ENCODE measurements around the gene POLDIP3.

POLDIP3 gene

GRCh38 chr22:42626431-42626830 lies 11.7 kb upstream of the POLDIP3 start:
- WGBS, 2 experiments (ENCODE audit: insufficient coverage in 2 of 2), result 90 to 93% methylated on average over 4 to 7 of the region's 7 CpGs
- Histone ChIP-seq H3K36me3 (ENCODE audit: control insufficient read depth, insufficient read depth, low read length) (peaks cover 80% of the 10 kb centered on the region), H3K4me1 (ENCODE audit: control insufficient read depth, insufficient read depth, low read length, poor library complexity, severe bottlenecking) (peaks cover under 1% of the 10 kb centered on the region), H3K9me3 (ENCODE audit: control insufficient read depth, low read length) (no peaks in the 10 kb centered on the region), H3K4me3 (ENCODE audit: extremely low read depth, insufficient read depth, low read length, poor library complexity, severe bottlenecking) (no peak overlapping the region), H3K27ac (ENCODE audit: low read depth, low read length, severe bottlenecking) (no peak overlapping the region)

- Histone ChIP-seq H3K9me3 (ENCODE audit: control insufficient read depth, low read length) (no peaks in the 10 kb centered on the region), H3K36me3 (ENCODE audit: control insufficient read depth, insufficient read depth, low read length) (peaks cover 77% of the 10 kb centered on the region), H3K27ac (ENCODE audit: low read depth, low read length, severe bottlenecking) (no peak overlapping the region), H3K4me1 (ENCODE audit: control insufficient read depth, insufficient read depth, low read length, poor library complexity, severe bottlenecking) (peaks cover 5% of the 10 kb centered on the region), H3K4me3 (ENCODE audit: extremely low read depth, insufficient read depth, low read length, poor library complexity, severe bottlenecking) (no peak overlapping the region)
- WGBS, 2 experiments (ENCODE audit: insufficient coverage in 2 of 2), result 95 to 96% methylated on average over 9 to 13 of the region's 15 CpGs
These were observed 10.7 kb upstream of the POLDIP3 start for GRCh38 chr22:42625416-42625815.

- WGBS, 2 experiments (ENCODE audit: insufficient coverage in 2 of 2), result 90 to 92% methylated on average over 5 to 8 of the region's 12 CpGs
- Histone ChIP-seq H3K4me3 (ENCODE audit: extremely low read depth, insufficient read depth, low read length, poor library complexity, severe bottlenecking) (no peak overlapping the region), H3K27ac (ENCODE audit: low read depth, low read length, severe bottlenecking) (no peak overlapping the region), H3K9me3 (ENCODE audit: control insufficient read depth, low read length) (no peaks in the 10 kb centered on the region), H3K36me3 (ENCODE audit: control insufficient read depth, insufficient read depth, low read length) (peaks cover 77% of the 10 kb centered on the region), H3K4me1 (ENCODE audit: control insufficient read depth, insufficient read depth, low read length, poor library complexity, severe bottlenecking) (peaks cover 5% of the 10 kb centered on the region)
These were observed 9.9 kb upstream of the POLDIP3 start for GRCh38 chr22:42624551-42625106.

GRCh38 chr22:42623756-42624441 lies 9.2 kb upstream of the POLDIP3 start:
- no peaks in the 10 kb centered on the region for H3K9me3 ChIP-seq (ENCODE audit: control insufficient read depth, low read length)
- H3K36me3 ChIP-seq (ENCODE audit: control insufficient read depth, insufficient read depth, low read length), result peaks cover 78% of the 10 kb centered on the region
- no peak overlapping the region for H3K4me3 ChIP-seq (ENCODE audit: extremely low read depth, insufficient read depth, low read length, poor library complexity, severe bottlenecking)
- H3K4me1 ChIP-seq (ENCODE audit: control insufficient read depth, insufficient read depth, low read length, poor library complexity, severe bottlenecking), result peaks cover 5% of the 10 kb centered on the region
- 93 to 94% methylated on average over 27 to 29 of the region's 29 CpGs for WGBS, 2 experiments (ENCODE audit: insufficient coverage in 2 of 2)
- H3K27ac ChIP-seq (ENCODE audit: low read depth, low read length, severe bottlenecking), result no peak overlapping the region

GRCh38 chr22:42623301-42623751 lies 8.6 kb upstream of the POLDIP3 start:
- no peak overlapping the region for H3K4me3 ChIP-seq (ENCODE audit: extremely low read depth, insufficient read depth, low read length, poor library complexity, severe bottlenecking)
- H3K36me3 ChIP-seq (ENCODE audit: control insufficient read depth, insufficient read depth, low read length), result peaks cover 80% of the 10 kb centered on the region
- H3K4me1 ChIP-seq (ENCODE audit: control insufficient read depth, insufficient read depth, low read length, poor library complexity, severe bottlenecking), result peaks cover 5% of the 10 kb centered on the region
- WGBS, 2 experiments (ENCODE audit: insufficient coverage in 2 of 2), result 93% methylated on average over 18 of the region's 18 CpGs
- H3K27ac ChIP-seq (ENCODE audit: low read depth, low read length, severe bottlenecking), result no peak overlapping the region
- no peaks in the 10 kb centered on the region for H3K9me3 ChIP-seq (ENCODE audit: control insufficient read depth, low read length)

DNA sequence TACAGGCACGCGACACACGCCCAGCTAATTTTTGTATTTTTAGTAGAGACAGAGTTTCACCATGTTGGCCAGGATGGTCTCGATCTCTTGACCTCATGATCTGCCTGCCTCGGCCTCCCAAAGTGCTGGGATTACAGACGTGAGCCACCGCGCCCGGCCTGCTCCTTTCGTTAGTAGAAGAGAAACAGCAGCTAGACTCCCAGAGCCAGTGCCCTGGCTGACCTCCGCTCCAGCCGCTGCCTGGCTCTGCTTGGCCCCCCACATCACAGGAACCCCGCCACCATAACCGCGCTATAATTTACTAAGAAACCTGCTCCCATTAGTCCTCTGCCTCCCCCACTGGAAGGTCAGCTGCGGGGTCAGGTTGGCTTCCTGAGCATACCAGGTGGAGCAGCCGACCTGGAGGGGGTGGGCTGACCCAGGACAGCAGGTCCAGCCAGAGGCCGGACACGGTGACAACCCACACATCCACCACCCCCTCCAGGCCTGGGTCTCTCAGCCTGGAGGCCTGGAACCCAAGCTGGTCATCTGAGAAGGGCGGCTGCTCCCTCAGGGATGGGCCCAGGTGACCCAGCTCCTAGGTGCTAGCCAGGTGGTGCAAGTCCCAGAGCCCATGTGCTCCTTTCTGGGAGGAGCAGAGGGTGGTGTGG lies 7.5 kb upstream of the POLDIP3 start:
- Histone ChIP-seq H3K4me3 (ENCODE audit: extremely low read depth, insufficient read depth, low read length, poor library complexity, severe bottlenecking) (no peak overlapping the region), H3K9me3 (ENCODE audit: control insufficient read depth, low read length) (no peaks in the 10 kb centered on the region), H3K27ac (ENCODE audit: low read depth, low read length, severe bottlenecking) (no peak overlapping the region), H3K36me3 (ENCODE audit: control insufficient read depth, insufficient read depth, low read length) (peaks cover 69% of the 10 kb centered on the region), H3K4me1 (ENCODE audit: control insufficient read depth, insufficient read depth, low read length, poor library complexity, severe bottlenecking) (peaks cover 8% of the 10 kb centered on the region)
- 91 to 97% methylated on average over 14 to 15 of the region's 20 CpGs for WGBS, 2 experiments (ENCODE audit: insufficient coverage in 2 of 2)

GRCh38 chr22:42621505-42622002 lies 6.9 kb upstream of the POLDIP3 start:
- WGBS, 2 experiments (ENCODE audit: insufficient coverage in 2 of 2), result 54 to 60% methylated on average over 9 to 11 of the region's 11 CpGs
- H3K27ac ChIP-seq (ENCODE audit: low read depth, low read length, severe bottlenecking), result no peak overlapping the region

DNA sequence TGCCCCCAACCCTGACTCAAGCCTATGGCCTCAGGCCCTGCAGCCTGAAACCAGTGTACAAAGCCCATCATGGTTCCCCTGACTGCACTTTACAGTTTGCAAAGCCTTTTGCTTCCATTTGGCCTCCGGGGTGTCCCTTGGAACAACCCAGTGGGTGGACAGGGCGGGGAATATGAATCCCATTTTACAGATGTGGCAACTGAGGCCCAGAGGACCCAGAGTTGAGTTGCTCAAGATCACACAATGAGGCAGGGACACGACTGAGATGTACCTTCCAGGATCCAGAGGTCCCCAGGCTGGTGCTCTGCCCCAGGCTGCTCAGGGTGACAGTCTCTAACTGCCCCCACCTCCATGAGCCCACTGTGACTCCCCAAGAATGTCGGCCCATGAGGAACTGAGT lies 5.4 kb upstream of the POLDIP3 start:
- Histone ChIP-seq H3K4me1 (ENCODE audit: control insufficient read depth, insufficient read depth, low read length, poor library complexity, severe bottlenecking) (peaks cover 8% of the 10 kb centered on the region), H3K36me3 (ENCODE audit: control insufficient read depth, insufficient read depth, low read length) (peaks cover 48% of the 10 kb centered on the region), H3K27ac (ENCODE audit: low read depth, low read length, severe bottlenecking) (no peak overlapping the region), H3K4me3 (ENCODE audit: extremely low read depth, insufficient read depth, low read length, poor library complexity, severe bottlenecking) (no peak overlapping the region), H3K9me3 (ENCODE audit: control insufficient read depth, low read length) (no peaks in the 10 kb centered on the region)
- 91 to 96% methylated on average over 3 to 4 of the region's 4 CpGs for WGBS, 2 experiments (ENCODE audit: insufficient coverage in 2 of 2)

More at GRCh38 chr22:42621505-42622002, 6.9 kb upstream of the POLDIP3 start:
- H3K4me1 ChIP-seq (ENCODE audit: control insufficient read depth, insufficient read depth, low read length, poor library complexity, severe bottlenecking), result peaks cover 8% of the 10 kb centered on the region
- no peaks in the 10 kb centered on the region for H3K9me3 ChIP-seq (ENCODE audit: control insufficient read depth, low read length)
- no peak overlapping the region for H3K4me3 ChIP-seq (ENCODE audit: extremely low read depth, insufficient read depth, low read length, poor library complexity, severe bottlenecking)
- peaks cover 62% of the 10 kb centered on the region for H3K36me3 ChIP-seq (ENCODE audit: control insufficient read depth, insufficient read depth, low read length)

DNA sequence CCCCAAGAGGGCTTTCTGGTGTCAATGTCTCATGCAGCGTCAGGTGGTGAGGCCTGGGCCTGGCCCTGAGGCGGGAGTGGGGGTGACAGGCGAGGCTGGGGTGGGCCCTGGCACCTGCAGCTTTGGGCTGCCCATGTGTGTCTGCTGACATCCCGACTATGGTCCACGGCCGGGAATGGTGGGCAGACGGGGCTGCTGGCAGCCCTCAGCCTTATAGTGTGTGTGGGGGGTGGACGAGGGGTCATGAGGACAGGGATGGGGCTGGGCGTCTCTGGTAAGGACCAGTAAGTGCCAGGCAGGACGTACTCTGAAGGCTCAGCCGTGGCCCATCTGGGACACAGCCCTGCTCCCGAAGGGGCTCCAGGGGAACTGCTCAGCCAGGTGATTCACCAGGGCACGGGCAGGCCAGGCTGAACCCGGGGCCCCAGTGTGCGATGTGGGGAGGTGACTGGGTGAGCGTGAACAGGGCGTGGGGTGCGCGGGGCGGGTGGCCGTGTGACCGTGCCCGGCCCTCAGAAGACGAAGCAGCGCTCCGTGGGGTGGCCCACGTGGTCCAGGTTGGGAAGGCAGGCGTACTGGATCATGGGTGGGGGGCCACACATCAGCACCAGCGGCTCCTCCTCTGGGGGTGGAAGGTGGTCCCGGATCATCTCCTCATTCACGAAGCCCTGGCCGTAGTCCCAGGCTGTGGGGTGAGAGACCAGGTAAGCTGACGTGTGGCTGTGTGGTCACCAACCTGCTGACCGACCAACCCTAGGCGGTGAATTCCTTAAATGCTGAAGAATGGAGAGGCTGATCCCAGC lies 4.8 kb upstream of the POLDIP3 start:
- H3K9me3 ChIP-seq (ENCODE audit: control insufficient read depth, low read length), result no peaks in the 10 kb centered on the region
- no peak overlapping the region for H3K27ac ChIP-seq (ENCODE audit: low read depth, low read length, severe bottlenecking)
- H3K4me1 ChIP-seq (ENCODE audit: control insufficient read depth, insufficient read depth, low read length, poor library complexity, severe bottlenecking), result peaks cover 8% of the 10 kb centered on the region
- WGBS, 2 experiments (ENCODE audit: insufficient coverage in 2 of 2), result 97% methylated on average over 27 to 35 of the region's 35 CpGs
- no peak overlapping the region for H3K4me3 ChIP-seq (ENCODE audit: extremely low read depth, insufficient read depth, low read length, poor library complexity, severe bottlenecking)
- H3K36me3 ChIP-seq (ENCODE audit: control insufficient read depth, insufficient read depth, low read length), result peaks cover 45% of the 10 kb centered on the region

DNA sequence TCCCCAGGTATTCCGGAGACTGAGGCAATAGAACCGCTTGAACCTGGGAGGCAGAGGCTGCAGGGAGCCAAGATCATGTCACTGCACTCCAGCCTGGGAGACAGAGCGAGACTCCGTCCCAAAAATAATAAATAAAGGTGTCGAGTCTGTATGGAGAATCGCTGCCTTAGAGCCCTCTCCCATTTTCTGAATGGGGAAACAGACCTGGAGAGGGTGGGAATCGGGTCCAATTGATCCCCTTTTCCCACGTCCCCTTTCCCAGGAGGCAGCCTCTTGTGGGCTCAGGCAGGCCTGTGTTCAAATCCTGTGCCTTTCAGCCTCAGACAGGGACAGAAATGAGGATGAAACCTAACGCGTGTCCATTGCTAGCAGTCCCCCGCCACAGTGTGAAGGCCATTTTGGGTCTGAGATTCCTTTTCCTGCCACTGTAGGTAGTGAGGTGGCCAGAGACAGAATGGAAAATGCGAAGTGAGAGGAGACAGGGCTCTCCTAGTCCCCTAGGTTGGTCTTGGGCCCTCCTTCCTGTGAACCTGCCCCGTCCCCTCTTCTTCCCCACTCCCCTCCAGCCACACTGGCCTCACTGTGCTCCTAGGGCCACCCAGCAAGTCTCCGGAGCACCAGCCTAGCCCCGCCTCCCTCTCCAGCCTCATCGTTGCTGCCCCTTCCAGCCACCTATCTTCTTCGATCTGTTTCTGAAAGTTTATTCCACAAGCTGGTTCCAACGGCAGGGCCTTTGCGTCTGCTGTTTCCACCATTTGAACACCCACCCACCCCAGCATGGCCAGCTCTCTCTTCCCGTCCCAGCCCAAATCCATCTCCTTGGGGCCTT lies 2.7 kb upstream of the POLDIP3 start:
- Histone ChIP-seq H3K4me3 (ENCODE audit: extremely low read depth, insufficient read depth, low read length, poor library complexity, severe bottlenecking) (no peak overlapping the region), H3K4me1 (ENCODE audit: control insufficient read depth, insufficient read depth, low read length, poor library complexity, severe bottlenecking) (peaks cover 14% of the 10 kb centered on the region)
- 83 to 90% methylated on average over 13 to 20 of the region's 20 CpGs for WGBS, 2 experiments (ENCODE audit: insufficient coverage in 2 of 2)

More for the DNA sequence above, 2.7 kb upstream of the POLDIP3 start:
- Histone ChIP-seq H3K36me3 (ENCODE audit: control insufficient read depth, insufficient read depth, low read length) (peaks cover 29% of the 10 kb centered on the region), H3K27ac (ENCODE audit: low read depth, low read length, severe bottlenecking) (no peak overlapping the region), H3K9me3 (ENCODE audit: control insufficient read depth, low read length) (no peaks in the 10 kb centered on the region)
